Neural cell (in vitro differentiated cells): ENCODE measurements around the gene PTPRN2. TPM values are rescaled to one million over a fixed set of nuclear protein-coding genes. Genes with fewer than 3 reads are reported as not detected.

Experiments used
- H2AFZ ChIP-seq: fragments of 200-600, 300-800 bp; sonication (generic), shearing (Covaris generic); 2 replicates; pipeline ENCODE4 v1.6.0; 2014; ENCODE audit warnings: low read depth, mild to moderate bottlenecking, antibody characterized with exemption, low read length, moderate library complexity
- H3F3A ChIP-seq: fragments of 200-600 bp; shearing (Covaris generic); 2 replicates; pipeline ENCODE4 v1.6.1; 2016; ENCODE audit warnings: mild to moderate bottlenecking, moderate library complexity, mixed read lengths, antibody characterized with exemption, low read length; ENCODE audit not compliant: insufficient read depth, poor library complexity, severe bottlenecking
- H3K27ac ChIP-seq: fragments of 200-600, 300-800 bp; sonication (generic), shearing (Covaris generic); 2 replicates; pipeline ENCODE4 v1.5.1; 2014; ENCODE audit warnings: mild to moderate bottlenecking, low read length, moderate library complexity
- H3K27me3 ChIP-seq: fragments of 300-800, 200-600 bp; sonication (generic), shearing (Covaris generic); 2 replicates; pipeline ENCODE4 v1.6.0; 2014; ENCODE audit warnings: mild to moderate bottlenecking, low read depth, low read length, moderate library complexity; ENCODE audit not compliant: insufficient read depth
- H3K36me3 ChIP-seq: fragments of 300-800, 200-600 bp; sonication (generic), shearing (Covaris generic); 2 replicates; pipeline ENCODE4 v1.5.1; 2014; ENCODE audit warnings: mild to moderate bottlenecking, antibody characterized with exemption, low read length, moderate library complexity; ENCODE audit not compliant: insufficient read depth
- H3K4me2 ChIP-seq: fragments of 300-800, 200-600 bp; sonication (generic), shearing (Covaris generic); 2 replicates; pipeline ENCODE4 v1.6.0; 2014; ENCODE audit warnings: mild to moderate bottlenecking, low read length
- H3K4me3 ChIP-seq: fragments of 300-800, 200-600 bp; sonication (generic), shearing (Covaris generic); 2 replicates; pipeline ENCODE4 v1.5.1; 2014; ENCODE audit warnings: mild to moderate bottlenecking, low read length, moderate library complexity
- H3K79me2 ChIP-seq: fragments of 200-600 bp; shearing (Covaris generic); replicated peaks from 2 replicates; pipeline ENCODE4 v1.6.0; 2014; ENCODE audit warnings: mild to moderate bottlenecking, low read length, moderate library complexity; ENCODE audit not compliant: insufficient read depth
- H3K9ac ChIP-seq: fragments of 300-800, 200-600 bp; sonication (generic), shearing (Covaris generic); 2 replicates; pipeline ENCODE4 v1.6.1; 2016; ENCODE audit warnings: mild to moderate bottlenecking, low read length, mixed read lengths
- H3K9me2 ChIP-seq: fragments of 200-600 bp; shearing (Covaris generic); 2 replicates; pipeline ENCODE4 v1.6.1; 2016; ENCODE audit warnings: mild to moderate bottlenecking, low read length, mixed read lengths; ENCODE audit not compliant: insufficient read depth
- H3K9me3 ChIP-seq: fragments of 200-600, 300-800 bp; sonication (generic), shearing (Covaris generic); 2 replicates; pipeline ENCODE4 v1.6.1; 2016; ENCODE audit warnings: mild to moderate bottlenecking, mixed run types, low read length, moderate library complexity, mixed read lengths
- H4K20me1 ChIP-seq: fragments of 200-600 bp; shearing (Covaris generic); 2 replicates; pipeline ENCODE4 v1.6.1; 2016; ENCODE audit warnings: mild to moderate bottlenecking, mixed run types; ENCODE audit not compliant: insufficient read depth
- EP300 ChIP-seq: fragments of 450-650 bp; conservative IDR thresholded peaks from 2 replicates; pipeline ENCODE4 v1.6.1; 2014; ENCODE audit warnings: antibody characterized with exemption, mild to moderate bottlenecking, moderate library complexity; ENCODE audit not compliant: poor library complexity, severe bottlenecking
- EZH2 ChIP-seq: fragments of 200-600, 300-800 bp; shearing (Covaris generic), sonication (generic); IDR thresholded peaks from 2 replicates; pipeline ENCODE4 v1.6.1; 2014; ENCODE audit warnings: antibody characterized with exemption, low read length, borderline replicate concordance, mild to moderate bottlenecking; ENCODE audit not compliant: insufficient read depth, poor library complexity, severe bottlenecking
- MXI1 ChIP-seq: fragments of 450-650 bp; conservative IDR thresholded peaks from 2 replicates; pipeline ENCODE4 v1.6.1; 2014; ENCODE audit warnings: antibody characterized with exemption, mild to moderate bottlenecking; ENCODE audit not compliant: poor library complexity, severe bottlenecking
- POLR2AphosphoS5 ChIP-seq: IDR thresholded peaks from 2 replicates; pipeline ENCODE4 v1.6.1; 2012
- RAD21 ChIP-seq: fragments of 450-650 bp; conservative IDR thresholded peaks from 2 replicates; pipeline ENCODE4 v1.6.1; 2014; ENCODE audit warnings: antibody characterized with exemption, mild to moderate bottlenecking, moderate library complexity
- SMC3 ChIP-seq: fragments of 450-650 bp; conservative IDR thresholded peaks from 2 replicates; pipeline ENCODE4 v1.6.1; 2014; ENCODE audit warnings: antibody characterized with exemption, mild to moderate bottlenecking, moderate library complexity; ENCODE audit not compliant: poor library complexity
- TAF1 ChIP-seq: IDR thresholded peaks from 2 replicates; pipeline ENCODE4 v1.6.1; 2012; ENCODE audit warnings: low read depth
- polyA plus RNA-seq: library from polyadenylated mRNA; depleted of rRNA; stranded (reverse); fragments of >200 nt; gene quantifications from 2 replicates; pipeline ENCODE4 v1.2.3, GENCODE V29; 2014
- TF ChIP-seq, protein P1 (sequence below): IDR thresholded peaks from 2 replicates; pipeline ENCODE4 v1.6.1; 2012; ENCODE audit warnings: borderline replicate concordance
- TF ChIP-seq, protein P2 (sequence below): fragments of 450-650 bp; IDR thresholded peaks from 2 replicates; pipeline ENCODE4 v1.5.1; 2014; ENCODE audit warnings: antibody characterized with exemption, mild to moderate bottlenecking, moderate library complexity; ENCODE audit not compliant: poor library complexity, severe bottlenecking

PTPRN2 gene
- polyA plus RNA-seq, 1 donor from 2014 or later, result 31.0 TPM

DNA sequence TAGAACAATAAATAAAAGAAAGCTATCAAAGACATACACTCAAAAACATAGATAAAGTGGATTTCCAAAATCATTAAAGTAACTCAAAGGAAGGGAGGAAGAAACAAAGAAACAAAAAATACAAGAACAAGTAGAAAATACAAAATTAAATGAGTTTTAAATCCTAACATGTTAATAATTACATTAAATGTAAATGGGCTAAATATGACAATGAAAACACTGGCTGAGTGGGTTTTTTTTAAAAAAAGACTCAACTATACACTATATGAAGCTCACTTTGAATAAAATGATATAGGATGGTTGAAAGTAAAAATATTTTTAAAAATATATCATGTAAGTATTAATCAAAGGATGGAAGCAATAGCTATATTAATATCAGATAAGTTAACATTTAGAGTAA is 371.4 kb downstream of the PTPRN2 start:
- Histone ChIP-seq H3K79me2 (no peaks in the 10 kb centered on the region), H4K20me1 (no peaks in the 10 kb centered on the region), H3K27me3 (no peaks in the 10 kb centered on the region), H3K9me2 (no peaks in the 10 kb centered on the region), H3K4me3 (no peak overlapping the region), H3K36me3 (no peaks in the 10 kb centered on the region), H2AFZ (no peak overlapping the region), H3K27ac (no peak overlapping the region), H3F3A (no peaks in the 10 kb centered on the region), H3K9me3 (peaks cover 3% of the 10 kb centered on the region), H3K4me2 (no peak overlapping the region), H3K9ac (no peak overlapping the region)
- TF ChIP-seq, protein P1, sequence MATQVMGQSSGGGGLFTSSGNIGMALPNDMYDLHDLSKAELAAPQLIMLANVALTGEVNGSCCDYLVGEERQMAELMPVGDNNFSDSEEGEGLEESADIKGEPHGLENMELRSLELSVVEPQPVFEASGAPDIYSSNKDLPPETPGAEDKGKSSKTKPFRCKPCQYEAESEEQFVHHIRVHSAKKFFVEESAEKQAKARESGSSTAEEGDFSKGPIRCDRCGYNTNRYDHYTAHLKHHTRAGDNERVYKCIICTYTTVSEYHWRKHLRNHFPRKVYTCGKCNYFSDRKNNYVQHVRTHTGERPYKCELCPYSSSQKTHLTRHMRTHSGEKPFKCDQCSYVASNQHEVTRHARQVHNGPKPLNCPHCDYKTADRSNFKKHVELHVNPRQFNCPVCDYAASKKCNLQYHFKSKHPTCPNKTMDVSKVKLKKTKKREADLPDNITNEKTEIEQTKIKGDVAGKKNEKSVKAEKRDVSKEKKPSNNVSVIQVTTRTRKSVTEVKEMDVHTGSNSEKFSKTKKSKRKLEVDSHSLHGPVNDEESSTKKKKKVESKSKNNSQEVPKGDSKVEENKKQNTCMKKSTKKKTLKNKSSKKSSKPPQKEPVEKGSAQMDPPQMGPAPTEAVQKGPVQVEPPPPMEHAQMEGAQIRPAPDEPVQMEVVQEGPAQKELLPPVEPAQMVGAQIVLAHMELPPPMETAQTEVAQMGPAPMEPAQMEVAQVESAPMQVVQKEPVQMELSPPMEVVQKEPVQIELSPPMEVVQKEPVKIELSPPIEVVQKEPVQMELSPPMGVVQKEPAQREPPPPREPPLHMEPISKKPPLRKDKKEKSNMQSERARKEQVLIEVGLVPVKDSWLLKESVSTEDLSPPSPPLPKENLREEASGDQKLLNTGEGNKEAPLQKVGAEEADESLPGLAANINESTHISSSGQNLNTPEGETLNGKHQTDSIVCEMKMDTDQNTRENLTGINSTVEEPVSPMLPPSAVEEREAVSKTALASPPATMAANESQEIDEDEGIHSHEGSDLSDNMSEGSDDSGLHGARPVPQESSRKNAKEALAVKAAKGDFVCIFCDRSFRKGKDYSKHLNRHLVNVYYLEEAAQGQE, result no peak
- no peak for TF ChIP-seq POLR2AphosphoS5
- no peak for TF ChIP-seq TAF1
- no peak for TF ChIP-seq EP300
- TF ChIP-seq, protein P2, sequence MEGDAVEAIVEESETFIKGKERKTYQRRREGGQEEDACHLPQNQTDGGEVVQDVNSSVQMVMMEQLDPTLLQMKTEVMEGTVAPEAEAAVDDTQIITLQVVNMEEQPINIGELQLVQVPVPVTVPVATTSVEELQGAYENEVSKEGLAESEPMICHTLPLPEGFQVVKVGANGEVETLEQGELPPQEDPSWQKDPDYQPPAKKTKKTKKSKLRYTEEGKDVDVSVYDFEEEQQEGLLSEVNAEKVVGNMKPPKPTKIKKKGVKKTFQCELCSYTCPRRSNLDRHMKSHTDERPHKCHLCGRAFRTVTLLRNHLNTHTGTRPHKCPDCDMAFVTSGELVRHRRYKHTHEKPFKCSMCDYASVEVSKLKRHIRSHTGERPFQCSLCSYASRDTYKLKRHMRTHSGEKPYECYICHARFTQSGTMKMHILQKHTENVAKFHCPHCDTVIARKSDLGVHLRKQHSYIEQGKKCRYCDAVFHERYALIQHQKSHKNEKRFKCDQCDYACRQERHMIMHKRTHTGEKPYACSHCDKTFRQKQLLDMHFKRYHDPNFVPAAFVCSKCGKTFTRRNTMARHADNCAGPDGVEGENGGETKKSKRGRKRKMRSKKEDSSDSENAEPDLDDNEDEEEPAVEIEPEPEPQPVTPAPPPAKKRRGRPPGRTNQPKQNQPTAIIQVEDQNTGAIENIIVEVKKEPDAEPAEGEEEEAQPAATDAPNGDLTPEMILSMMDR, result no peak
- TF ChIP-seq EZH2, result no peak
- TF ChIP-seq SMC3, result no peak

DNA sequence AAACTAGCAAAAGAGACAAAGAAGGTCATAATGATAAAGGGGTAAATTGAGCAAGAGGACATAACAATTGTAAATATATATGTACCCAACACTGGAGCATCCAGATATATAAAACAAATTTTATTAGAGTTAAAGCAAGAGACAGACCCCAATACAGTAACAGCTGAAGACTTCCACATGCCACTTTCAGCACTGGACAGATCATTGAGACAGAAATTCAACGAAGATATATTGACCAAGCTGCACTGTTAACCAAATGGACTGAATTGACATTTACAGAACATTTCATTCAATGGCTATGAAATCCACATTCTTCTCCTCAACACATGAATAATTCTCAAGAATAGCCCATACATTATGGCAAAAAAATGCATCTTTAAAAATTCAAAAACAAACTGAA is 378.2 kb downstream of the PTPRN2 start:
- TF ChIP-seq TAF1 (no peak), EZH2 (no peak), POLR2AphosphoS5 (no peak), RAD21 (no peak), EP300 (no peak), MXI1 (no peak), SMC3 (no peak)
- TF ChIP-seq, protein P2, result no peak
- TF ChIP-seq, protein P1, result no peak
- H3K9ac ChIP-seq, result no peak overlapping the region

More for the DNA sequence above, 378.2 kb downstream of the PTPRN2 start:
- no peaks in the 10 kb centered on the region for H3K79me2 ChIP-seq
- no peak overlapping the region for H3K4me3 ChIP-seq
- peaks cover 6% of the 10 kb centered on the region for H3K36me3 ChIP-seq
- no peak overlapping the region for H2AFZ ChIP-seq
- H3K9me3 ChIP-seq, result no peaks in the 10 kb centered on the region
- H3F3A ChIP-seq, result no peaks in the 10 kb centered on the region
- H4K20me1 ChIP-seq, result no peaks in the 10 kb centered on the region
- no peak overlapping the region for H3K27ac ChIP-seq
- no peak overlapping the region for H3K4me2 ChIP-seq
- no peaks in the 10 kb centered on the region for H3K27me3 ChIP-seq
- no peaks in the 10 kb centered on the region for H3K9me2 ChIP-seq
